GM18520 (cell line): ENCODE data around the gene NDUFV2.
"Not testable (repeated sequence)": the region's sequence is repeated elsewhere in the genome, so short reads cannot be mapped to it uniquely, and the experiment has no call there.

Source experiments
- ATAC-seq: cut with Tn5 transposase; IDR thresholded peaks from one replicate; pipeline ENCODE4 v1.9.1; 2021; ENCODE audit not compliant: unreplicated experiment

Gene NDUFV2

GRCh38 chr18:9148203-9148552, 45.7 kb downstream of the NDUFV2 start:
- no peak for ATAC-seq

- no peak for ATAC-seq
These were observed 47.6 kb downstream of the NDUFV2 start for GRCh38 chr18:9150121-9150520.

DNA sequence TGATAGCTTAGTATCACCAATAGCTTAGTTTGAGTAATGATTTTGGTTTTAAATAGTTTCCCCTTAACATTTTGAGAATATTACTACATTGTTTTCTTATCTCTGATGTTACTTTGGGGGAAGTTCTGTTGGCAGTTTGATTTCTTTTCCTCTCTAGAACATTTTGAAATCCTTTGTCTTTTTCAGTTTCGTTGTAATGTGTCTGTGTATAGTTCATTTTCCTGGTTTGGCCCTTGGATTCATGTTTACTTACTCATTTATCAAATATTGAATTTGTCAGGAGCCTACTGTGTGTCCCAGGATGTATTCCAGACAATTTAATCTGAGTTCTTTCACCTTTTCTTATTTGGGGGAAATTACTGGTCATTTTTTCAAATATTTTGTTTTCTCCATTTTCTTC, 50.8 kb downstream of the NDUFV2 start:
- no peak for ATAC-seq

DNA sequence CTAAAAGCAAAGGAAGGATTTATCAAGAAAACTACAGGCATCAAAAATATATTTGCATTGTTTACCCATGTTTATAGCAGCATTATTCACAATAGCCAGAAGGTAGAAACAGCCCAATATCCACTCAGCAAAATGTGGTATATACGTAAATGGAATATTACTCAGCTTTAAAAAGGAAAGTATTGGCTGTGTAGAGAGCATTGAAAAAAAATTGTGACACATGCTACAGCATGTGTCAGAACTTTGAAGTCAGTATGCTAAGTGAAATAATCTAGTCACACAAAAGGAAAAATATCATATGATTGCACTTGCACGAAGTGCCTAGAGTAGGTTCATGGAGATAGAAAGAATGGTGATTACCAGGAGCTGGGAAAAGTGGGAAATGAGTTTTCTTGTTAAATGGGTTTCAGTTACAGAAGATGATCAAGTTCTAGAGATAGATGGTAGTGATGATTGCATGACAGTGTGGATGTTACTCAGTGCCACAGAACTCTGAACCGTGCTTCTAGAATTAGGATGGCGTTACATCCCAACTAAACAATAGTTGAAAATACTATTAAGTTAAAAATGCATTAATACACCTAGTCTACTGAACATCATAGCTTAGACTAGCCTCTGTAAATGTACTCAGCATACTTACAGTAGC, 54.2 kb downstream of the NDUFV2 start:
- ATAC-seq = no peak

DNA sequence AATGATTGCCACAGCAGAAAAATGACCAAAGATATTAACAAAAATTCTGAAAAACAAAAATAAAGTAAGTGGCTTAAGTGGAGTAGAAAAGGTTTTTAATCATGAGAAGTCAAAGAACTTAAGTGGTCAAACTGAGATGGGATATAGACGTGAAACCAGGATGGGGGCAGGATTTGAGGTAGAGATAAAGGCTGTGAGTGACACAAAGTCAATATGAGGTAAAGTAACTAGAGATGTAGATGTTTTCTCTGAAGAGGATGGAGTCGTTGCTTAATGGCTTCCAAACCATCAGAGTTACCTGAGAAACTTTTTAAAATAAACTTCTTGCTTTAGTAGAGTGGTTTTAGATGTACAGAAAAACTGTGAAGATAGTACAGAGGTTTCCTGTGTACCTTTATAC, 55.3 kb downstream of the NDUFV2 start:
- ATAC-seq = no peak

DNA sequence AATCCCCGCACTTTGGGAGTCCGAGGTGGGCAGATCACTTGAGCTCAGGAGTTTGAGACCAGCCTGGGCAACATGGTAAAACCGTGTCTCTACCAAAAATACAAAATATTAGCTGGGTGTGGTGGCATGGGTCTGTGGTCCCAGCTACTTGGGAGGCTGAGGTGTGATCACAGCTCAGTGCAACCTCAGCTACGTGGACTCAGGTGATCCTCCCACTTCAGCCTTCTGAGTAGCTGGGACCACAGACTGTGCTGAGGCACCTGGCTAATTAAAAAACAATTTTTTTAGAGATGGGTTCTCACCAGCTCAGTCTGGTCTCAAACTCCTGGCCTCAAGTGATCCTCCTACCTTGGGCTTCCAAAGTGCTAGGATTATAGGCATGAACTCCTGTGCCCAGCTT, 57.5 kb downstream of the NDUFV2 start:
- no peak for ATAC-seq

- not testable (repeated sequence) for ATAC-seq
These were observed 60.2 kb downstream of the NDUFV2 start for GRCh38 chr18:9162663-9163062.

DNA sequence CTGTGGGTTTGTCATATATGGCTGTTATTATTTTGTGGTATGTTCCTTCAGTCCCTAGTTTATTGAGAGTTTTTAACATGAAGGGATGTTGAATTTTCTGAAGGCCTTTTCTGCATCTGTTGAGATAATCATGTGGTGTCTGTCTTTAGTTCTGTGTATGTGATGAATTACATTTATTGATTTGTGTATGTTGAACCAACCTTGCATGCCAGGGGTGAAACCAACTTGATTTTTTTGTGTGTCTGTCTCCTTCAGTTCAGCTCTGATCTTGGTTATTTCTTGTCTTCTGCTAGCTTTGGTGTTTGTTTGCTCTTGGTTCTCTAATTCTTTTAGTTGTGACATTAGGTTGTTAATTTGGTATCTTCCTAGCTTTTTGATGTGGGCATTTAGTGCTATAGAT, 61.6 kb downstream of the NDUFV2 start:
- not testable (repeated sequence) for ATAC-seq

- not testable (repeated sequence) for ATAC-seq
These were observed 63.4 kb downstream of the NDUFV2 start for GRCh38 chr18:9165883-9166282.

- not testable (repeated sequence) for ATAC-seq
These were observed 67.0 kb downstream of the NDUFV2 start for GRCh38 chr18:9169515-9169914.

DNA sequence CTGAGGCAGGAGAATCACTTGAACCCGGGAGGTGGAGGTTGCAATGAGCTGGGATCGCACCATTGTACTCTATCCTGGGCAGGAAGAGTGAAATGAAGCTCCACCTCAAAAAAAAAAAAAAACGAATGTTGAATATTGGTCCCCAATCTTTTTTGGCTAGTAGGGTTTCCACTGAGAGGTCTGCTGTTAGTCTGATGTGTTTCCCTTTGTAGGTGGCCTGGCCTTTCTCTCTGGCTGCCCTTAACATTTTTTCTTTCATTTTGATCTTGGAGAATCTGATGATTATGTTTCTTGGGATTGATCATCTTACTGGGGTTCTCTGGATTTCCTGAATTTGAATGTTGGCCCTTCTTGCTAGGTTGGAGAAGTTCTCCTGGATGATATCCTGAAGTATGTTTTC, 69.4 kb downstream of the NDUFV2 start:
- ATAC-seq = not testable (repeated sequence)

GRCh38 chr18:9172506-9173127, 70.1 kb downstream of the NDUFV2 start:
- no peak for ATAC-seq

- ATAC-seq = no peak
These were observed 71.3 kb downstream of the NDUFV2 start for GRCh38 chr18:9173770-9174233.

- ATAC-seq = no peak
These were observed 71.8 kb downstream of the NDUFV2 start for GRCh38 chr18:9174302-9174701.

GRCh38 chr18:9175115-9175514, 72.6 kb downstream of the NDUFV2 start:
- no peak for ATAC-seq

DNA sequence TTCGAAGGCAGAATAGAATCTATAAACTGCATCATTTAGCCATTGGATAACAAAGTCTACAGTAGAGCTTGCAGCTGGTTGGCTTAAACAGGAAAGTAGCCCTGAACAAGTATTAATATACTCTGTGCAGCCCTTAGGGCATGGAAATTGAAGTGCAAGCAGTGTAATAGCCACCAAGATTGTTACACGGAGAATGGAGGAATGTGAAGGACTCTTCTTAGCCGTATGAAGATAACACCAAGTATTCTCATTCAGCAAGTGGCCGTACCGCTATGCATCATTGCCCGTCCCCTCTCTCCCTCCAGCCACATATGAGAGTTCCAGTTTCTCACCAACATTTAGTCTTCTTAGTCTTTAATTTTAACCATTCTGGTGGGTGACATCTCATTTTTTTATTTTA, 74.5 kb downstream of the NDUFV2 start:
- ATAC-seq = no peak

- ATAC-seq = no peak
These were observed 75.0 kb downstream of the NDUFV2 start for GRCh38 chr18:9177466-9177865.

- no peak for ATAC-seq
These were observed 76.1 kb downstream of the NDUFV2 start for GRCh38 chr18:9178557-9178956.

- ATAC-seq = no peak
These were observed 78.8 kb downstream of the NDUFV2 start for GRCh38 chr18:9181275-9181674.

- ATAC-seq = no peak
These were observed 80.4 kb downstream of the NDUFV2 start for GRCh38 chr18:9182852-9183399.
